Measurements from ENCODE around the gene CD164.

CD164 gene

GRCh38 chr6:109330263-109330662 is 52.0 kb downstream of the CD164 start:
- Histone ChIP-seq H2AFZ (ENCODE audit: low read length, unreplicated experiment) (no peak overlapping the region), H3K79me2 (ENCODE audit: control insufficient read depth, insufficient read depth, low read length, unreplicated experiment) (no peaks in the 10 kb centered on the region), H3K4me1 (ENCODE audit: control insufficient read depth, insufficient read depth, low read length, unreplicated experiment) (no peaks in the 10 kb centered on the region), H3K4me3 (ENCODE audit: low read depth, low read length) (no peak overlapping the region), H3K36me3 (ENCODE audit: insufficient read depth, low read length) (no peaks in the 10 kb centered on the region), H3K27me3 (ENCODE audit: insufficient read depth, low read length) (0 out of 2 replicates have a peak, but pooled peaks cover 7% of the 10 kb centered on the region), H3K27ac (ENCODE audit: low read depth, low read length) (no peak overlapping the region)

- H3K4me1 ChIP-seq (ENCODE audit: control insufficient read depth, insufficient read depth, low read length, unreplicated experiment): no peaks in the 10 kb centered on the region
- no peak overlapping the region for H3K4me3 ChIP-seq (ENCODE audit: low read depth, low read length)
- H3K27me3 ChIP-seq (ENCODE audit: insufficient read depth, low read length): 0 out of 2 replicates have a peak, but pooled peaks cover 15% of the 10 kb centered on the region
- H2AFZ ChIP-seq (ENCODE audit: low read length, unreplicated experiment): no peak overlapping the region
- H3K79me2 ChIP-seq (ENCODE audit: control insufficient read depth, insufficient read depth, low read length, unreplicated experiment): no peaks in the 10 kb centered on the region
- no peak overlapping the region for H3K27ac ChIP-seq (ENCODE audit: low read depth, low read length)
- H3K36me3 ChIP-seq (ENCODE audit: insufficient read depth, low read length): no peaks in the 10 kb centered on the region
Observed at GRCh38 chr6:109328629-109329028, 53.6 kb downstream of the CD164 start.

- Histone ChIP-seq H3K27me3 (ENCODE audit: insufficient read depth, low read length) (0 out of 2 replicates have a peak, but pooled peaks cover 15% of the 10 kb centered on the region), H2AFZ (ENCODE audit: low read length, unreplicated experiment) (no peak overlapping the region), H3K27ac (ENCODE audit: low read depth, low read length) (no peak overlapping the region), H3K4me1 (ENCODE audit: control insufficient read depth, insufficient read depth, low read length, unreplicated experiment) (no peaks in the 10 kb centered on the region), H3K4me3 (ENCODE audit: low read depth, low read length) (no peak overlapping the region), H3K79me2 (ENCODE audit: control insufficient read depth, insufficient read depth, low read length, unreplicated experiment) (no peaks in the 10 kb centered on the region), H3K36me3 (ENCODE audit: insufficient read depth, low read length) (no peaks in the 10 kb centered on the region)
Observed at GRCh38 chr6:109327959-109328358, 54.3 kb downstream of the CD164 start.

GRCh38 chr6:109327491-109327890 is 54.8 kb downstream of the CD164 start:
- Histone ChIP-seq H3K4me3 (ENCODE audit: low read depth, low read length) (no peak overlapping the region), H3K36me3 (ENCODE audit: insufficient read depth, low read length) (no peaks in the 10 kb centered on the region), H3K27ac (ENCODE audit: low read depth, low read length) (no peak overlapping the region), H3K79me2 (ENCODE audit: control insufficient read depth, insufficient read depth, low read length, unreplicated experiment) (no peaks in the 10 kb centered on the region), H2AFZ (ENCODE audit: low read length, unreplicated experiment) (no peak overlapping the region), H3K27me3 (ENCODE audit: insufficient read depth, low read length) (0 out of 2 replicates have a peak, but pooled peaks cover 15% of the 10 kb centered on the region), H3K4me1 (ENCODE audit: control insufficient read depth, insufficient read depth, low read length, unreplicated experiment) (no peaks in the 10 kb centered on the region)

- no peaks in the 10 kb centered on the region for H3K36me3 ChIP-seq (ENCODE audit: insufficient read depth, low read length)
- H3K79me2 ChIP-seq (ENCODE audit: control insufficient read depth, insufficient read depth, low read length, unreplicated experiment): no peaks in the 10 kb centered on the region
- no peak overlapping the region for H2AFZ ChIP-seq (ENCODE audit: low read length, unreplicated experiment)
- no peak overlapping the region for H3K27ac ChIP-seq (ENCODE audit: low read depth, low read length)
- H3K27me3 ChIP-seq (ENCODE audit: insufficient read depth, low read length): 0 out of 2 replicates have a peak, but pooled peaks cover 15% of the 10 kb centered on the region
- no peak overlapping the region for H3K4me3 ChIP-seq (ENCODE audit: low read depth, low read length)
- H3K4me1 ChIP-seq (ENCODE audit: control insufficient read depth, insufficient read depth, low read length, unreplicated experiment): no peaks in the 10 kb centered on the region
Observed at GRCh38 chr6:109326351-109326750, 55.9 kb downstream of the CD164 start.

GRCh38 chr6:109325400-109325801 is 56.9 kb downstream of the CD164 start:
- Histone ChIP-seq H3K79me2 (ENCODE audit: control insufficient read depth, insufficient read depth, low read length, unreplicated experiment) (no peaks in the 10 kb centered on the region), H2AFZ (ENCODE audit: low read length, unreplicated experiment) (no peak overlapping the region), H3K27me3 (ENCODE audit: insufficient read depth, low read length) (0 out of 2 replicates have a peak, but pooled peaks cover 15% of the 10 kb centered on the region), H3K36me3 (ENCODE audit: insufficient read depth, low read length) (no peaks in the 10 kb centered on the region), H3K4me1 (ENCODE audit: control insufficient read depth, insufficient read depth, low read length, unreplicated experiment) (no peaks in the 10 kb centered on the region), H3K4me3 (ENCODE audit: low read depth, low read length) (no peak overlapping the region), H3K27ac (ENCODE audit: low read depth, low read length) (no peak overlapping the region)

GRCh38 chr6:109323241-109323640 is 59.0 kb downstream of the CD164 start:
- H3K27me3 ChIP-seq (ENCODE audit: insufficient read depth, low read length): 0 out of 2 replicates have a peak, but pooled peaks cover 15% of the 10 kb centered on the region
- H3K79me2 ChIP-seq (ENCODE audit: control insufficient read depth, insufficient read depth, low read length, unreplicated experiment): no peaks in the 10 kb centered on the region
- H3K4me3 ChIP-seq (ENCODE audit: low read depth, low read length): no peak overlapping the region
- H3K4me1 ChIP-seq (ENCODE audit: control insufficient read depth, insufficient read depth, low read length, unreplicated experiment): no peaks in the 10 kb centered on the region
- H3K27ac ChIP-seq (ENCODE audit: low read depth, low read length): no peak overlapping the region
- no peaks in the 10 kb centered on the region for H3K36me3 ChIP-seq (ENCODE audit: insufficient read depth, low read length)
- no peak overlapping the region for H2AFZ ChIP-seq (ENCODE audit: low read length, unreplicated experiment)

GRCh38 chr6:109322825-109323224 is 59.4 kb downstream of the CD164 start:
- no peaks in the 10 kb centered on the region for H3K79me2 ChIP-seq (ENCODE audit: control insufficient read depth, insufficient read depth, low read length, unreplicated experiment)
- no peak overlapping the region for H2AFZ ChIP-seq (ENCODE audit: low read length, unreplicated experiment)
- no peaks in the 10 kb centered on the region for H3K4me1 ChIP-seq (ENCODE audit: control insufficient read depth, insufficient read depth, low read length, unreplicated experiment)
- H3K36me3 ChIP-seq (ENCODE audit: insufficient read depth, low read length): no peaks in the 10 kb centered on the region
- H3K4me3 ChIP-seq (ENCODE audit: low read depth, low read length): no peak overlapping the region
- H3K27ac ChIP-seq (ENCODE audit: low read depth, low read length): no peak overlapping the region
- 0 out of 2 replicates have a peak, but pooled peaks cover 15% of the 10 kb centered on the region for H3K27me3 ChIP-seq (ENCODE audit: insufficient read depth, low read length)

- no peak overlapping the region for H3K4me3 ChIP-seq (ENCODE audit: low read depth, low read length)
- H3K27ac ChIP-seq (ENCODE audit: low read depth, low read length): no peak overlapping the region
- no peaks in the 10 kb centered on the region for H3K36me3 ChIP-seq (ENCODE audit: insufficient read depth, low read length)
- 0 out of 2 replicates have a peak, but pooled peaks cover 15% of the 10 kb centered on the region for H3K27me3 ChIP-seq (ENCODE audit: insufficient read depth, low read length)
- no peaks in the 10 kb centered on the region for H3K4me1 ChIP-seq (ENCODE audit: control insufficient read depth, insufficient read depth, low read length, unreplicated experiment)
- no peaks in the 10 kb centered on the region for H3K79me2 ChIP-seq (ENCODE audit: control insufficient read depth, insufficient read depth, low read length, unreplicated experiment)
- H2AFZ ChIP-seq (ENCODE audit: low read length, unreplicated experiment): no peak overlapping the region
Observed at GRCh38 chr6:109321752-109322151, 60.5 kb downstream of the CD164 start.

GRCh38 chr6:109320072-109320471 is 62.2 kb downstream of the CD164 start:
- no peak overlapping the region for H3K27ac ChIP-seq (ENCODE audit: low read depth, low read length)
- 0 out of 2 replicates have a peak, but pooled peaks cover 6% of the 10 kb centered on the region for H3K27me3 ChIP-seq (ENCODE audit: insufficient read depth, low read length)
- H3K4me1 ChIP-seq (ENCODE audit: control insufficient read depth, insufficient read depth, low read length, unreplicated experiment): no peaks in the 10 kb centered on the region
- no peaks in the 10 kb centered on the region for H3K79me2 ChIP-seq (ENCODE audit: control insufficient read depth, insufficient read depth, low read length, unreplicated experiment)
- H2AFZ ChIP-seq (ENCODE audit: low read length, unreplicated experiment): no peak overlapping the region
- no peaks in the 10 kb centered on the region for H3K36me3 ChIP-seq (ENCODE audit: insufficient read depth, low read length)
- no peak overlapping the region for H3K4me3 ChIP-seq (ENCODE audit: low read depth, low read length)

GRCh38 chr6:109318328-109318876 is 63.9 kb downstream of the CD164 start:
- H3K27ac ChIP-seq (ENCODE audit: low read depth, low read length): no peak overlapping the region
- H3K4me3 ChIP-seq (ENCODE audit: low read depth, low read length): no peak overlapping the region
- no peaks in the 10 kb centered on the region for H3K79me2 ChIP-seq (ENCODE audit: control insufficient read depth, insufficient read depth, low read length, unreplicated experiment)
- H3K36me3 ChIP-seq (ENCODE audit: insufficient read depth, low read length): no peaks in the 10 kb centered on the region
- H2AFZ ChIP-seq (ENCODE audit: low read length, unreplicated experiment): no peak overlapping the region
- H3K27me3 ChIP-seq (ENCODE audit: insufficient read depth, low read length): no peaks in the 10 kb centered on the region
- H3K4me1 ChIP-seq (ENCODE audit: control insufficient read depth, insufficient read depth, low read length, unreplicated experiment): no peaks in the 10 kb centered on the region

Data from ACC112 (cell line).